Measurements from ENCODE around the gene TNFRSF14.
"Not testable (repeated sequence)": the region's sequence is repeated elsewhere in the genome, so short reads cannot be mapped to it uniquely, and the experiment has no call there.

The TNFRSF14 gene

DNA sequence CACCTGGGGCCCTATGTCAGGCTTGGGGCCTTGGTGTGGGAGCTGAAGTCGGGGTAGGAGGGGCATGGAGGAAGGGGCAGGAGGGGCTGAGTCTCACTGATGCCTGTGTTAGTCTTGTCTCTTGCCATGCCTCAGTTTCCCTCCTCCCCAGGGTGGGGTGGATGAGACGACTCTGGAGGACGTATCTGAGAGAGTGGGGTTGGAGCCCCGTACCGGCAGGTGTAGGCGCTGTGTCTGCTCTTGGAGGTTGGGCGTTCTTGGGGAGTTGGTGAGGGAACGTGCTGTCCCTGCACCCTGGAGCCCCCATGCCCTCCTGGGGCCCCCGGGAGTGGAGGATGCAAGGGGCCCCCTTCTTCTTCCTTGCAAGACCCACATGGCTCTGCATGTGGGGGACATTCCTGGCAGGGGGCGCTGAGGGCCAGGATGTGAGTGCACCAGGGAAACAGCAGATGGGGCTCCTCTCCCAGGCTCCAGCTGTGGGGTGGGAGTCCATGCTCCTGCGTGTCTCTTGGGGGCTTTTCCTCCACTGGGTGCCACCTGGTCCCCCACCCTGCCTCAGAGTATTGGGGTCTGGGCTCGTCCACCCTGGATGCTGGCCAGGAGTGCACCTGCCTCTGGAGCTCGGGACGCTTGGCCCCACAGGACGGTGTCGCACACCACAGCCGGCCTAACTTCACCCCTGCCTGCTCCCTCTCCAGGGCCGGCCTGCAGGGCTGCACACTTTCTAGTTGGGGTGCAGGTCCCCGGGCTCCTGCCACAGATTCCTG lies 1.4 kb upstream of the TNFRSF14 start:
- peak; percentile 56 for DNase-seq

DNA sequence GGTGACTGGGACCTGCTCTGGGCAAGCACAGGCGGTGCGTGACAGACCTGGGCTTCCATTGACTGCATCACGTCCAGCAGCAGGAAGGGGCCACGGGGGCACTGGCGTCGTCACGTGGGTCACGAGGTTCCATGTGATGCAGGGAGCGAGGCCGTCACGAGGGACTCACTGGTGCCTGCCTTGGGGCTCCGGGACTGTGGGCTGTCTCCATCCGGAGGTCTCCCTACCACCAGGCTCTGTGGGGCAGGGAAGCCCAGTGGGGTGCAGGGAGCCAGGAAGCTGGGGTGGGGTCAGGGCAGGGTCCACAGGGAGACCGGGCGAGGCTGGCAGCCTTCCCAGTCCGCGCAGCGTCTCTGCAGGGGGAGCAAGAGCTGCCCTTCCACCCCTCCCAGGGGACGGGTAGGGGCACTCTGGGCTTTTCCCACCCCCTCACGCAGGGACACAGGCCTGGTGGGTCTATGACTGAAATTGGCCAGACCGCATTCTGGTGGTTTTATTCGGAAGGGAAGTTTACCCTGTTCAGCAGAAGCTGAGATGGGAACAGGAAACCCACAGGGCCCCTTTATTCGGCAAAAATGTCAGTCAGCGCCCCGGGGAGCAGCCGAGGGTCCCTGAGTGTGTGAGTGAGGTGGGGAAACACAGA lies 416 bp upstream of the TNFRSF14 start:
- peak; percentile 56 for DNase-seq

GRCh38 chr1:2556678-2557481 lies 709 bp downstream of the TNFRSF14 start:
- no peak for DNase-seq

DNA sequence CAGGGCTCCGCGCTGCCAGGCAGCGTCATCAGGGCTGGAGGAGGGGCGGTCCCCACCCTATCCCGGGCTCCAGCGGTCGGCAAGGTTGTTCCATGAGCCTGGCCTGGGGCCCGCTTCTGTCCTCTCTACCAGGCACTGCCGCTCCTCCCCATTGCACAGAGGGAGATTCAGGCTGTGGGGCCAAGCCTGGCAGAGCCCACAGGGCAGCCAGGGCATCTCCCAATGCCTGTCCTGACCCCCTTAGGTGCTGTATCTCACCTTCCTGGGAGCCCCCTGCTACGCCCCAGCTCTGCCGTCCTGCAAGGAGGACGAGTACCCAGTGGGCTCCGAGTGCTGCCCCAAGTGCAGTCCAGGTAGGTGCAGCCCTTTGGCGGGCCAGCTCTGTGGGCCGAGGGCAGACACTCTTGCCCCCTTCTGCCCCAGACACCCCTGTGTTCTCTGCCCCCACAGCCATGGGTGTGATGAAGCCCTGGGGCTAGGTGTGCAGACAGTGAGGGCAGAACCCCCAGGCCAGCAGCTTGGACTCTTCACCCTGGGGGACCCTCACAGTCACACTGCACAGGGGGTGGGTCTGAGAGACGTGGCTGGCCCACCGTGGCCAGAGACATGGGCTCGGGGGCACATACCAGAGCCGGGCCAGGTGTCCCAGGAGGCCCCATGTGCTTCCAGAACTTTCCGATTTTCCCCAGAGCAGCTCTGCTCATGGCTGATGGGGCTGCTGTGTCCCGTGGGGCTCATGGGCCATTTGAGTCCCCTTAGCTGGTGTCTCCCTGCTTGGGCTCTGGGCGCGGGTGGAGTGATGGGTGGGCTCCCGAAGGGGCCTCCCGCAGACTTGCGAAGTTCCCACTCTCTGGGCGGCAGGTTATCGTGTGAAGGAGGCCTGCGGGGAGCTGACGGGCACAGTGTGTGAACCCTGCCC lies 1.6 kb downstream of the TNFRSF14 start:
- no peak for DNase-seq

DNA sequence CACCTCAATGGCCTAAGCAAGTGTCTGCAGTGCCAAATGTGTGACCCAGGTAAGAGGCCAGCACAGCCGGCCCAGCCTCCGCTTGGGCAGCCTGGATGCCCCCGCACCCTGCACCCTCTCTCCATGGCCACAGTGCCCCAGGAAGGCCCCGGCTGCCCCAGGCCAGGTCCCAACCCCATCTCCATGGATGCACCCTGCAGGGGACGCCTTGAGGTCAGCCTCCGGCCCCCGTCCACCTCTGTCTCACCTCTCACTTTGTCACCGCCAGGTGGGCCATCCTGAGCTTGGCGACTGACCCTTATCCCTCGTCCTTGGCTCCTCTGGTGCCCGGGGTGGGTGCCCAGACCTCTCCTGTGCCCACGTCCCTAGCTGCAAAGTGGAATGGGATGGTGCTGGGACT lies 2.2 kb downstream of the TNFRSF14 start:
- no peak for DNase-seq

- DNase-seq, result no peak
Observed at GRCh38 chr1:2558861-2559260, 2.7 kb downstream of the TNFRSF14 start.

GRCh38 chr1:2559509-2560298 lies 3.5 kb downstream of the TNFRSF14 start:
- DNase-seq, result no peak

GRCh38 chr1:2560299-2561073 lies 4.3 kb downstream of the TNFRSF14 start:
- DNase-seq, result no peak

- DNase-seq, result no peak
Observed at GRCh38 chr1:2561446-2561845, 5.3 kb downstream of the TNFRSF14 start.

GRCh38 chr1:2561898-2562895 lies 6.0 kb downstream of the TNFRSF14 start:
- no peak for DNase-seq

DNA sequence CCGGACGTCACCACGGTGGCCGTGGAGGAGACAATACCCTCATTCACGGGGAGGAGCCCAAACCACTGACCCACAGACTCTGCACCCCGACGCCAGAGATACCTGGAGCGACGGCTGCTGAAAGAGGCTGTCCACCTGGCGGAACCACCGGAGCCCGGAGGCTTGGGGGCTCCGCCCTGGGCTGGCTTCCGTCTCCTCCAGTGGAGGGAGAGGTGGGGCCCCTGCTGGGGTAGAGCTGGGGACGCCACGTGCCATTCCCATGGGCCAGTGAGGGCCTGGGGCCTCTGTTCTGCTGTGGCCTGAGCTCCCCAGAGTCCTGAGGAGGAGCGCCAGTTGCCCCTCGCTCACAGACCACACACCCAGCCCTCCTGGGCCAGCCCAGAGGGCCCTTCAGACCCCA lies 7.0 kb downstream of the TNFRSF14 start:
- no peak for DNase-seq

GRCh38 chr1:2564006-2564814 lies 8.0 kb downstream of the TNFRSF14 start:
- no peak for DNase-seq

GRCh38 chr1:2564815-2565374 lies 8.7 kb downstream of the TNFRSF14 start:
- DNase-seq, result no peak

- DNase-seq, result no peak
Observed at GRCh38 chr1:2566101-2567045, 10.2 kb downstream of the TNFRSF14 start.

DNA sequence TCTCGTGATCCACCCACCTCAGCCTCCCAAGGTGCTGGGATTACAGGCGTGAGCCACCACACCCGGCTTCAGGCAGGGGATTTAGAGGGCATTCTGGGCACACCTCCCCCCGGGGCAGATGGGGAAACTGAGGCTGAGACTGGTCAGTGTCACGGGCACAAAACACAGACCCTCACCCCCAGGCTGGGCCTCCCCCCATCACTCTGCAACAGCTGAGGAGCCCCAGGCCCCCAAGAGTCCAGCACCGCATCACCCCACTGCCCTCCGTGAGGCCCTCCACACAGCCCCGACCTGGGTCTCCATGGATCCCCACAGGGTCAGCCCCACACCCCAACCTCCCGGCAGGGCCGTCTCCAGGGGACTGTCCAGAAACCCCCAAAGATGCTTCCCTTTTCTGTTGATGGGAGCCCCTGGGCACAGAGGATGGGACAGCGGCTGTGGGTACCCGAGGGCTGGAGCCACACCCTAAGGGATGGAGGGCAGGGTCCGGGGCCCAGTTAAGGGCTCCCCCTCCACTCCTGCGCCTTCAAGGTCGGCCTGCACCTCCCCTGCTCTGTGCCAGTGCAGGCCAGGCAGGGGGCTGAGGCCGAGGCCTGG lies 11.0 kb downstream of the TNFRSF14 start:
- no peak for DNase-seq

DNA sequence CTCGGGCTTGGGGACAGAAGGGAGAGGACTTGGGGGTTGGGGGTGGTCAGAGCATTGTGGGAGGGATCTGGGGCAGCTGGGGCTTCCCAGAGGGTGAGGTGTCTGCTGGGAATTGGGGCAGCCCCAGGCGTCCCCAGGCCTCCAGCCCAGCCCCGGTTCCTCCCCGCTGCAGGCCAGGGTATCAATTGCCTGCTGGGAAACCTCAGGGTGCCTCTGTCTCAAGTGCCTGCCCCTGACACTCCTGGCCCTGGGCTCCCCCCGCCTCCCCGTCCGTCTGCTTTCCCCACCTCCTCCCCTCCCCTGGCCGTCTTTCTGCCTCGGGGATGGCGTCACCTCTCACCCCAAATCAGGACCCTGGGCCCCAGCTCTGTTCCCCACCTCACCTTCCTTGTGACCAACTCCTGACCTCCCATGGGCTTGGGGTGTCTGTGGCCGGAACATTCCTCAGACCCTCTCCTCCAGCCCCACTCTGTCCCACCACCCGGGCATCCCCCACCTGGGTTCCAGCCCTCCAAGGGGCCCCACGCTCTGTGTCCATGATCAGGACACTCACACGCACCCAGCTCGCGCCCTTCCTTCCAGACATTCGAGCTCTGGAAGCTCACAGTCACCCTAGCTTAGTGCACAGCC lies 12.1 kb downstream of the TNFRSF14 start:
- DNase-seq, result not testable (repeated sequence)
